ENCODE results near the gene AQR.
"Not testable (repeated sequence)": the region's sequence is repeated elsewhere in the genome, so short reads cannot be mapped to it uniquely, and the experiment has no call there.

AQR gene

GRCh38 chr15:34951993-34952392 lies 17.5 kb downstream of the AQR start:
- DNase-seq, result no peak

GRCh38 chr15:34944936-34945335 lies 24.6 kb downstream of the AQR start:
- DNase-seq, result no peak

- no peak for DNase-seq
Observed at GRCh38 chr15:34943711-34944110, 25.8 kb downstream of the AQR start.

GRCh38 chr15:34943264-34943663 lies 26.3 kb downstream of the AQR start:
- DNase-seq, result not testable (repeated sequence)

- DNase-seq, result no peak
Observed at GRCh38 chr15:34942363-34942762, 27.2 kb downstream of the AQR start.

GRCh38 chr15:34941831-34942230 lies 27.7 kb downstream of the AQR start:
- no peak for DNase-seq

- DNase-seq, result no peak
Observed at GRCh38 chr15:34941185-34941698, 28.3 kb downstream of the AQR start.

GRCh38 chr15:34933432-34933975 lies 36.0 kb downstream of the AQR start:
- DNase-seq, result no peak

GRCh38 chr15:34928349-34928748 lies 41.2 kb downstream of the AQR start:
- not testable (repeated sequence) for DNase-seq

GRCh38 chr15:34927726-34928125 lies 41.8 kb downstream of the AQR start:
- no peak for DNase-seq

GRCh38 chr15:34914317-34914716 lies 55.2 kb downstream of the AQR start:
- DNase-seq, result no peak

GRCh38 chr15:34905047-34905446 lies 64.5 kb downstream of the AQR start:
- DNase-seq, result no peak

- DNase-seq, result no peak
Observed at GRCh38 chr15:34904527-34904926, 65.0 kb downstream of the AQR start.

GRCh38 chr15:34900748-34901147 lies 68.8 kb downstream of the AQR start:
- no peak for DNase-seq

GRCh38 chr15:34896183-34896582 lies 73.4 kb downstream of the AQR start:
- DNase-seq, result no peak

GRCh38 chr15:34893967-34894366 lies 75.6 kb downstream of the AQR start:
- DNase-seq, result no peak

GRCh38 chr15:34892963-34893591 lies 76.5 kb downstream of the AQR start:
- DNase-seq, result no peak

GRCh38 chr15:34890424-34890823 lies 79.1 kb downstream of the AQR start:
- no peak for DNase-seq

- no peak for DNase-seq
Observed at GRCh38 chr15:34889476-34889875, 80.1 kb downstream of the AQR start.

GRCh38 chr15:34886134-34886533 lies 83.4 kb downstream of the AQR start:
- no peak for DNase-seq

GRCh38 chr15:34883633-34884032 lies 85.9 kb downstream of the AQR start:
- DNase-seq, result no peak

- no peak for DNase-seq
Observed at GRCh38 chr15:34883042-34883441, 86.5 kb downstream of the AQR start.

- DNase-seq, result no peak
Observed at GRCh38 chr15:34879107-34879506, 90.4 kb downstream of the AQR start.

- DNase-seq, result no peak
Observed at GRCh38 chr15:34876640-34877039, 92.9 kb downstream of the AQR start.

- DNase-seq, result no peak
Observed at GRCh38 chr15:34869110-34869509, 100.4 kb downstream of the AQR start.

Measured in CD4-positive, alpha-beta T cell treated with Interleukin-17A for 4 hours (primary cell).